GM12892 (cell line): Measurements from ENCODE around the gene CD81.

Source experiments
- POLR2A ChIP-seq: IDR thresholded peaks from 2 replicates; pipeline ENCODE4 v1.6.1; 2011; ENCODE audit warnings: low read depth, low read length, control low read depth
- TAF1 ChIP-seq: IDR thresholded peaks from 2 replicates; pipeline ENCODE4 v1.6.1; 2011; ENCODE audit warnings: low read depth, mild to moderate bottlenecking, control low read depth, low read length, borderline replicate concordance

DNA sequence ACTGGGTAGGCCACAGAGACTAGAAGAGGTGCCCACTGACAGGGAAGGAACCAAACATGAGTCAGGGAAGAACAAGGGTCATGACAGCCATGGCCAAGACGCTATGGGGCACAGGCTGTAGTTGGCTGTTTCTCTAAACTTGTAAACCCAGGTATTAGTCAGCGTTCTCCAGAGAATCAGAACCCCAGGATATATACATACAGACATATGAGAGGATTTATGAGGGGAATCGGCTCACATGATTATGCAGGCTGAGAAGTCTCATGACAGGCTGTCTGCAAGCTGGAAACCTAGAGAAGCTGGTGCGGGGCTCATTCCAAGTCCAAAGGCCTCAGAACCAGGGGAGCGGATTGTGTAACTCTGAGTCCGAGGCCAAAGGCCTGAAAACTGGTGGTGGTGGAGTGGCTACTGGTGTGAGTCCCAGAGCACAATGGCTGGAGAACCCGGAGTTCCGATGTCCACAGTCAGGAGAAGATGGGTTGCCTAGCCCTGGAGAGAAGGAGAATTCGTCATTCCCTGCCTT lies 29.7 kb upstream of the CD81 start:
- TF ChIP-seq POLR2A (no peak), TAF1 (no peak)
